HL-60/S4 treated with phorbol 12-myristate 13-acetate at 8.2 ng/mL for 4 days and 3 days (cell line): ENCODE measurements around the gene ADAMTS2.

ENCODE experiments used
- in situ Hi-C: fragments of 300-500 bp; cut with MboI; formaldehyde crosslinking; loops from 2 replicates; pipeline ENCODE4 v1.15.0; 2022; ENCODE audit warnings: low sequenced_read_pairs

The ADAMTS2 gene

DNA sequence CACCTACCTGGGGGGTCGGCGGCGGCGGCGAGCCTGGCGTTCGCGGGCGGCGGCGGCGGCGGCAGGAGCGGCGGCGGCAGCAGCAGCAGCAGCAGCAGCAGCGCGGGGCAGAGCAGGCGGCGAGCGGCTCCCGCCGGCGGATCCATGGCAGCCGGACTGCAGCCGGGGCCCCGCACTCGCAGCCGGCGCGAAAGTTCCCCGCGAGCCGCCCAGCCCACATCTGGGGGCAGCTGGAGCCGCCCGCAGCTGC, 153 bp downstream of the ADAMTS2 start:
- in situ Hi-C loops = no loop called here

DNA sequence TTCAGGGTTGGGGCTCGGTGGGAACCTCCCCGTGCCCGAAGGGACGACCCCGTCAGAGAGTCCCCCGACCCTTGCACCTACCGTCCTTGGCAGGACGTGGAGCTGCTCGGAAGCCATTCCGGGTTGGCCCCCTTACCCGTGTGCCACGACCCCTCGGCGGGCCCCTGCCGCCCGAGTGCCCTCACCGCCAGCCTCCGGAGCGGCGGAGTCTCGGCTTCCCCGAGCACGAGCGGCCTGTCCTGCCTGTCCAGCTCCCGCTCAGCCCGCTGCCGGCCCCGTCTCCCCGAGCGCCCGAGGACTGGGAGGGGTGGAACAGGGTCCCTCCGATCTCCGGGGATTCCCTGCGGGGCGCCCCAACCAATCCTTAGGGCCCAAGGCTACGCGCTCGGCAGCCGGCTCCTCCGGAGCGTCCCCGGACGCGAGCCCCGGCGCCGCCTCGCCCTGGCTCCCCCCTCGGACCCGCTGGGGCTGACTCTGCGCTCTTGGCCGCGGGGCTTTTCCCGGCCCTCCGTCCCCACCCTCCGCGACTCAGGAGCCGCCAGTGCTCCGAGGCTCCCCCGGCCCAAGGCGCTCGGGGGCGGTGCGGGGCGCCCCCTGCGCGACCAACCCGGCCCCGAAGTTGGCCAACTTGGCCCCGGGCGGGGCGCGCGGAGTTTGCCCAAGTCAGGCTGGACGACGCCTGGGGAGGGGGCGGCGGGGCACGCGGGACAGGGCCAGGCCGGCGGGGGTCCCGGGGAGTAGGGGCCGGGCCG, 654 bp downstream of the ADAMTS2 start:
- in situ Hi-C loops = no loop called here

DNA sequence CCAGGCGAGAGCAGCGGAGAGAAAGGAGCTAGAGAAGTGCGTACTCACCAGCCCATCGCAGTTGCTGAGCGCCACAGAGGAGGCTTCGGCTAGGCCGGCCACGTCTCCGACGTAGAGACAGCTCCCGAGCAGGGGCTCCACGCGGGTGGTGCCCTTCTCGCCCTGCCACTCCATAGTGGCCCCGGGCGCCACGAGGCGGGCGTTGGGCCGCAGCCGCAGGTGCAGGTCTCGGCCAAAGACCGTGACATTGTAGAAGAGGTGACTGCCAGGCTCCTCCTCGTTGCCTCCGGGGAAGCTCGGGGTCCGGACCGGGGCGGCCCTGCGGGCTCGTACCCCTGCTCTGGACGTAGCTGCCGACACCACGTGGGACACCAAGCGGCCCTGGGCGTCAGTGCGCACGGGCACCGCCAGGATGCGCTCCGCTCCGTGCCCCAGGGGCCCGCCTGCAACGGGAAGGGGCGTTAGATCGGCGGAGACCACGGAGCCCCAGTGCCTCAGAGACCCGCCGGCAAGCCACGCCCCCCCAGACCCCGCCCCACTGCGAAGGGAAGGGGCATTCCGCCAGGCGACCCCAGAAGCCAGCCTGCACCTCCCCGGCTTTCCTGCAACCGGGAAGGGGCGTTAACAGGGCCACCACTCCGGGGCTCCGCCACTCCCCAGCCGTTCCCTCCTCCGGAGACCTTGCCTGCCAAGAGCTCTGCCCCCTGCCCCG, 1.4 kb downstream of the ADAMTS2 start:
- in situ Hi-C loops = no loop called here

DNA sequence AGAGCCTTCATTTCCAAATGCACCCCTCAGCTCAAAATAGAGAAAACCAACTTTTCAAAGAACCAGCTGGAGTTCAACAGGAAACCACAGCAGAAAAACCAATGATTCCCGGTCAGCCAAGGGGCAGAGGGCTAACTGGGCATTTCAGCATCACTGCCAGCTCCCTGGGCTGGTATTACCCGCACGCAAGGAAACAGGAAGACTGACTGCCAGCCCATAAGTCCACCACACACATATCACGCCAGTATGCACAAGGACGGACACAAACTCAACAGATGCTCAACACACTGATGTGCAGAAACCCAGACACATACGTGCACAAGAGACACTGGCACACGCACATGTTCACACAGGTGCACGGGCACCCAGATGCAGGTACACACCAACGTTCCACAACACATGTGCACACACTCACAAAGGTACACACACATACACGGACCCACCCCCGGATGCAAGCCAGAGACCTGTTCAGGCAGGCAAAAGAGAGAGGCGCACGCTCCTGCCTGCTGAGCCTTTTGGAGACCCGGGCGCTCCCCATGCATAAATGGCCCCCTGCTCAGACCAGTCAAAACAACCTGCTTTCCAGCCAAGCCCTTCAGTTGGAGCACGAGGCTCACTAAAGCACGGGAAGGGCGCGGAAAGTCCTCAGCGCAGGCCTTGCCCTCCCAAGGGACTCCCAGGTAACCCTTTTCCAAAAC, 2.1 kb downstream of the ADAMTS2 start:
- in situ Hi-C loops = no loop called here

DNA sequence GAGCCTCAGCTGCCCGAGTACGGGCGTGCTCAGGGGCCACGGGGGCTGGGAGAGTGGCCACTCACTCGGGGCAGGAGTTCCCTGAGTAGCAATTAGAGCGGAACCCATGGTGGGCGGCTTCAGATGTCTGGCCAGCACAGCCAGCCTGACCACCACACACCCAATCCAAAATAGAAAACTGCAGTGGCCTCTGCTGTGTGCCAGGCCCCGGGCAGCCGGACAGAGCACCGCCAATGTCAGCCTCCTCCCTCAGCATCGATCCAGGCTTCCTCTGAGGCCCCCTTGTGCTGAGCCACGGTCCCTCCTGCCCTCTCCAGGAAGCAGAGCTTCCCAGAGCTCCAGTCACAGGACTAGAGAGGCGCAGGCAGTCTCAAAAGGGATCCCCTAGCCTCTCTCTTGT, 2.7 kb downstream of the ADAMTS2 start:
- in situ Hi-C loops = no loop called here

DNA sequence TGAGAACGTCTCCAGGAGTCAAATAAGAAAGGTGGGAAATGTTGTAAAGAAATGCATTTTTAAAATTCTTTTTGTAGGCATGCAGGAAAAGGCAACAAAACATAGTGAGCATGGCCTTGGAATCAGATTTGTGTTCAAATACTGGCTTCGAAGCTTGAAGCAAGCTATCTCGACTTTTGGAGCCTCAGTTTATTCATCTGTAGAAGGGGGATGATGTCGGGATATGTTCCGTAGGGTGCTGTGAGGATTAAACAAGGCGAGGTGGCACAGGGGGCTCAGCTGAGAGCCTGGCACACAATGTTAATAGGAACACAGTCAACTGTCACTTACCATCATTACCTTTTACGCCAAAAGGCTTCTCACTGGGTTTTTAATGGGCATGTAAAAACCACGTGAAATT, 4.8 kb downstream of the ADAMTS2 start:
- in situ Hi-C loops = no loop called here

DNA sequence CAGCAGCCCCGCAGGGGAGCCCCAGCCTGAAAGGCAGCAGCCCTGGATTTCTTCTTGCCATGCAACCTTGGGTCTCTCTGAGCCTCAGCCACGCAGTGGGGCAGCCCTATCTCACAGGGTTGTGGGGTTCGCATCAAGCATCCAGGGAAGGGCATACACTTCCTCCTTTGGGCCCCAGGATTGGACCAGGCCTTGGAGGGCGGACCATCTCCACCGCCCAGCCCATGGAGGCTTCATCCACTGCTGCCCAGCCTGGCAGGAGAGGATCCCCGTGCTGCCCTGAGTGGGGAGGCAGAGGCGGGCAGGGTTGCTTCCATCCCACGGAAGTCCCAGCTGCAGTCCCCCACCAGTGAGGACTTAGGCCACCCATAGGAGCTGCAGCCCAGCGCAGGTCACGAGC, 5.3 kb downstream of the ADAMTS2 start:
- in situ Hi-C loops = no loop called here

DNA sequence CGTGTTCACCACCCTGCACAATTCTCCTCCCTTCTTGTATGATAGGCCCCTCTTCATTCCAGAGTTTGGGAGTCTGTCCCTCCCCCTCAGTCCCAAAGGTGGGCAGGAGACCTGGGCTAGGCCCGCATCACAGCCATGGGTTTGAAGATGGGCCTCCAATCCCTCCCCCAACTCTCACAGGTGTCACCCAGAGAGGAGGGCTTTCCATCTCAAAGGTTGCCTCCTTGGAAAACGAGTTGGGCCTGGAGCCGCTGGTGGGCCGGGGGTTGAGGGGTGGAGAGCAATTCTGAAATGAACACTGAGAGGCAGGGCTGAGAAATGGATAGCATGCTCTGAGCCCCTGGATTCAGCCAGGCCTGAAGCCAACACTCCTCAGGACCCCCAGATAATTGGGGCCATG, 6.2 kb downstream of the ADAMTS2 start:
- in situ Hi-C loops = no loop called here

DNA sequence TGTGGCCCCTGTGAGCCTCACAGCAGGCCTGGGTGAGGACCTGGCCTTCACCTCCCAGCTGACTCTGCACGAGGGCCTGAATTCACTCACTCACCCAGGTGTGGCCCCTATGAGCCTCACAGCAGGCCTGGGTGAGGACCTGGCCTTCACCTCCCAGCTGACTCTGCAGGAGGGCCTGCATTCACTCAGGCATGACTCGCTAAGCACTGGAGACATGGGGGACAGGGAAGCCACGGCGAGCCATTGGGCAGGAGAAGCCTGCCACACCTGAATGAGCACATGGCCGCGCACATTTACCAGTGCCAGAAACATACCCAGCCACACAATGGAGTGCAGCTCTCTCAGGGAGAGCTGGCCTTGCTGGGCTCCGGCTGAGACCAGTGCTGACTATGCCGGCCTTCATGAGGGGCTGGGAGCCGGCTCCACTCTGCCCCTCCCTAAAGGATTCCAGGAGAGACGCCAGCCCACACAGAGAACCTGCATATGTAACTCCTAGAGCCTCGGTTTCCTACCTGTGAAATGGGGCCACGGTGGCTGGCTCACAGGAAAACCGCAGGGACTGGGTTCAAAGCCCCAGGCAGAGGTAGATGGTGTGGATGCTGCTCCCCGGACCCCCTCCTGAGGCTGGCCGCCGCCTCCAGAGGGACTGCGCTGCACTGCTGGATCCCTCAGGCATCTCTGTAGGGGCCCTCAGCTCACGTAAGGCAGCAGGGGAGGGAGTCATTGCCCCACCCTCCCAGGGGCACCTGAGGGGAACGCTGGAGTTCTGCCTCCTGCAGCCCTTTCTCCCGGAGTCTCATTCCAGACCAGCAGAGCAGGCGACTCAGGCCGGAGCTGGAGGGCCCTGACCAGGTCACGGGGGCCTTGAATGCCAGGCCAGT, 7.2 kb downstream of the ADAMTS2 start:
- in situ Hi-C loops = no loop called here

DNA sequence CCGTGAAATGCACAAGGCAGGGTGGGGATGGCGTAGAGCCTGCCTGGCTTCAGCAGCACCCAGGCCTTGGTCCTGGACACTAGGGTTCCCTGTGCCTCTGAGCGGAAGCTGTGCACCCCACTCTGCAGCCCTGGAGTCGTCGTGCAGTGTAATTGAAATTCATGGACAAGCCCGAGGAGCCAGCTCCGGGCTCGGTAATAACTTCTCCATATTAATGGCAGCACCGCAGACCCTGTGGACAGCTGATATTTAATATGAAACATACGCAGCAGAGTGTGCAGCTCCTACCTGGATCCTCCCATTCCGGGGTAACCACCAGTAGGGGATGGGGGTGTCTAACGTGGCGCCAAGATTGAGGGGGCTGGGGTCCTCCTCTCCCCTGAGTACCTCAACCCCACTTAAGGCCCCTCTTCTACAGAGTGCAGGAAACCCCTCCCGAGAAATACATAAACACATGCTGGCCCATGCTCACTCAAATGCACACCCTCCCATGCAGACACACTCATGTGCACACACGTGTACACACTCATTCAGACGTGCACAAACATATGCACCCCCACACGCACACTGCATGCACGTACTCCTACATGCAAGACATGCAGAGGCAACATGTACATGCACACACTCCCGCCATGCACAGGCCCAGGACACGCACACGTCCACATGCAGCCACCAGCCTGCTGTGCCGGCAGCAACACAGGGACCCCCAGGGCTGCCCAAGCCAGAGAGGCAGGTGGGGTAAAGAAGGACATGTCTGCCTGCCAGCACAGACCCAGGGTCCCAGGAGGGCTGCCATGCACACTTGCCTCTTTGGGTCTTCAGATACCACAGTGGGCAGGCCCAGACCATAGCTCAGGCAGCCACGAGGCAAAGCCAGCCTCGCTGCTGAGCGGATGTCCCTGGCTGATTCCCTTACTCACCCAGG, 8.1 kb downstream of the ADAMTS2 start:
- in situ Hi-C loops = no loop called here

DNA sequence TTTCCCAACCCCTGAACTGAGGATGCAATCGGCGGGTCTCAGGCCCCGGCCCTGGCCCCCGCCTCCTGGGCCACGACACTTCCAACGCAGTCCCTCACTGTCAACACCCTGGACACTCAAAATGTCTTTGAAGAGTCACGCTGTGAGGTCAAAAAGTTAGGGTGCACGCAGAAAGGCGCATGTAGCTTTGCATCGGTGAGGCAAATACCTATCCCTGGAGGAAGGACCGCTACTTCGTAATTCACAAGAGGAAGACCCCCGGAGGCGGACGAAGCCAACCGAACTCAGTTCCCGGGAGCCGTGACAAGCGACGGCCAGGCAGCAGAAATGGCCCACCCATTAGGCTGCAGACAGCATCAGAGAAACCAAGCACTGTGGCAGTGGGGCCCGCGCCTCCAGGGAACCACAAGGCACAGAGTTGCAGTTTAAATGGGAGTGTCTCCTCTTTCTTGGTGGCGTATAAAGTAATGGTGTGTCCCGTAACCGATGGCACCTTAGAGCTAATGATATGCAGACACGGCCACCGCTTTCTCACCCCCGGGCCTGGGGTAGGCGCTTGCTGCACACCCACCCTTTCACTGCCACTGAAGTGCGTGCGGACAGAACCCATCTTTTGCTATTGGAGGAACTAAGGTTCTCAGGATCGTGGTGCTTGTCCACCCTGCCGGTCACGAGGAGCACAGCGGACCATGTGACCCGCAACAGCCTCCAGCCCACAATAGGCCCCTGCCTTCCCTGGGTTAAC, 9.0 kb downstream of the ADAMTS2 start:
- in situ Hi-C loops = no loop called here

DNA sequence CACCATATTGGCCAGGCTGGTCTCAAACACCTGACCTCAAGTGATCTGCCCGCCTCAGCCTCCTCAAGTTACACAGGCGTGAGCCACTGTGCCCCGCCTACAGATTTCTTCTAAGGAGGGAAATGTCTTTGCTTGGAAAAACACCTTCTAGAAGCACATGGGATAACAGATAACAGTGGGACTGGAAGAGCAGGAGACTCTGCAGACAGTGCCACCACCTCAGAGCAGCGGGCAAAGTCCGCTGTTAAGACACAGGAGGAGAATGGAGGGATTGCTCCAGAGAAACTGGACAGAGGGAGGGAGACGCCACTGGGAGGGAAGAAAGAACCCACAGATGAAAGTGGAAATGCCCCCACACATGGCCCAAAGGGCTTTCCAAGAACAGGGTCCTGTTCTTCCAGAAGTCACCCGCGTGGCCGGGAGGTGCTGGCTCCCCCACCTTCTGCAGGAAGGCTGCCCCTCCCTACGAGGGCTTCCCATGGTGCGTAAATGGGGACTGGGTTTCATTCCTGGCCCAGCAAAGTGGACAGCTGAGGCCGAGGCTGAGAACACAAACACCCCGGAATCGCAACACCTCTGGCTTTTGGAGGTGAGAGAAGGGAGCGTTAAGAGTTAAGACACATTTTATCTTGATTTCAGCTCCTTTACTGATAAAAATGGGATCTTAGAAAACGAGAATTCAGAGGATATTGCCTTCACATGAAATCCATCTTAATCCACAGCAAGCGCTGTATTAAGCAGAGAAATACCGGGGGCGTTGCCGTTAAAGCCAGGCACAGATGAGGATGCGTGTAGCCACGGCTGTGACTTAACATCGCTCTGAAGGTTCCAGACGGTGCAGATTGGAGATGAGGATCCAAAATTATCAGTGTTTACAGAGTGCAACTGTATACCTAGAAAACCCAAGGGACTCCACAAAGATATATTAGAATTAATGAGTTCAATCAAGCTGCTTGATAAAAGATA, 11.2 kb downstream of the ADAMTS2 start:
- in situ Hi-C loops = no loop called here

DNA sequence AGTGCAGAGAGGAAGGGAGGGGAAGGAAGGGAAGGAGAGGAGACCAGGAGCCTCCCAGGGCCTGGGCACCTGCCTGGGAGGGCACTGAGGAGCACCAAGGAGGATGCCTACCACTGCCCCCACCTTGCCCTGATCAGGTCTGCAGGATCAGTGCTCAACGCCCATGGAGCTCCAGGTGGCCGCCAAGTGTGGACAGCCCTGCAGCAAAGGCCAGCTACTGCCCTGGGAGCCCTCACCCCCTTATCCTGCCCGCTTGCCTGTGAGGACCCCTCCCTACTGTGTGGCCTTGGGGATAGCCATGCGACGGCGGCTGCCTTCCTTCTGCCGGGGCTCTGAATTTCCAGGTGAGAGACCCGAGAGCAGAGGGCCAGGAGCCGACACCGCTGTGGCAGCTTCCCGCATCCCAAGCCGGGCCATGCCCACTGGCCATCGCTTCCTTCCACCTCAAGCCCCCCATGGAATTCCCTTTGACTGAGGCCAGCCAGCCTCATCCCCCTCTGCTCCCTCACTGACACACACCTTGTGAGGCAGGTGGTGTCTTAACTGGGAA, 12.4 kb downstream of the ADAMTS2 start:
- in situ Hi-C loops = no loop called here

DNA sequence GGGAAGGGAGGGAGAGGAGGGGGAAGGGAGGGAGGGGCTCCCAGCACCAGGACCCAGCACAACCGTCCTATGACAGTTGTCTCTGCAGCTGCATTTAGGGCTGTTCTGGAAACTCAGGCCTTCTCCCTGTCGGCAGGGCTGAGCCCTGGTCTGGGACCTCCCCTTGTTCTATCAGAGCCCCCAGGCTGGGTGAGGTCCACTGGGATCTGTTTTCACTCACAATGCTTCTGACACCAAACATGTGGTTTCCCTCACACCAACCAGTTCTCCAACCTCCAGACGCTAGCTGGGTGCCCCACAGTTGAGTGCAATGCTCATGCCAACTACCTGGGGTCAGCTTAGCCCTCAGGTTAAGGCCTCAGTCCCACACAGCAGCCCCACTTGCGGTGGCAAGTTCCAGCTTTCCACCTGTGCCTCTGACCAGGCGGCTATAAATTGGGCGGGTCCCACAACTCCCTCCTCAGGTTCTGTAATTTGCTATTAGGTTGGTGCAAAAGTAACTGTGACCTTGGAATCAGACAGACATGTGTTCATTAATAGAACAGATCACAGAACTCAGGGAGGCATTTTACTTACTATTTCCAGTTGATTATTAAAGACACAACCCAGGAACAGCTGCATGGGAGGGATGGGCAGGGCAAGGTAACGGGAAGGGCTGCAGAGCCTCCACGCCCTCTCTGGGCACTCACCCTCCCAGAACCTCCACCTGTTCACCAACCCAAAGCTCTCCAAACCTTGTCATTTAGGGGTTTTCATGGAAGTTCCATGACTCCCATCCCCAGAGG, 13.5 kb downstream of the ADAMTS2 start:
- in situ Hi-C loops = no loop called here

DNA sequence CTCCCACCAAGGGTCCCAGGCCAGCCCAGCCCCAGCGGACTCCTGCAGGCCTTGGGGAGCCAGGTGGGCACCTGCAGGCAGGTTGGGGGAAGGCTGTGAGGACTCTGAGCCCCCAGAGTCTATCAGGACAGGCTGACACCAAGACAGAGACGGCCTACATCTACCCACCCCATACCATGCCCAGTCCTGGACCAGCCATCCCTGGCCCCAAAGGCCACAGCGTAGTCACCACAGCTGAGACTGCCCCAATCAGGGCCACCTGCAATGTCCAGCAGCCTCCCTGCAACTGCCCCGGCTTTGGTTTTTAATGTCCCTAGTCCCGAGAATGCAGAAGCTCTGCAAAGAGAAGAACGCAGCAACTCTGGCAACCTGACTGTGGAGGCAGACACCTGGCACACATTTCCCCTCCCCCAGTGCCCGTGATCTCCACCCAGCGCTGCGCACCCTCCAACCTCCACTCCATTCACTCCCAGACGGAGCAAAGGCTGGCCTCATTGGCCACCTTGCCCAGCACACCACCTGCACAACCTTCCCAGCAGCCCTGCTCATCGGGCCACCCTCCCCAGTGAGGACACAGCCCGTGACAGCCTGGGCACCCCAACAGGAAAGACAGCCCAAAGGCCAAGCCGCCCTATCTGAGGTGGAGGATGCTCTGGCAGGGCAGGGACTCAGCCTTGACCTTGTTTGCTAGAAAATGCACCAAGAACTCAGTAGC, 14.9 kb downstream of the ADAMTS2 start:
- in situ Hi-C loops = no loop called here

DNA sequence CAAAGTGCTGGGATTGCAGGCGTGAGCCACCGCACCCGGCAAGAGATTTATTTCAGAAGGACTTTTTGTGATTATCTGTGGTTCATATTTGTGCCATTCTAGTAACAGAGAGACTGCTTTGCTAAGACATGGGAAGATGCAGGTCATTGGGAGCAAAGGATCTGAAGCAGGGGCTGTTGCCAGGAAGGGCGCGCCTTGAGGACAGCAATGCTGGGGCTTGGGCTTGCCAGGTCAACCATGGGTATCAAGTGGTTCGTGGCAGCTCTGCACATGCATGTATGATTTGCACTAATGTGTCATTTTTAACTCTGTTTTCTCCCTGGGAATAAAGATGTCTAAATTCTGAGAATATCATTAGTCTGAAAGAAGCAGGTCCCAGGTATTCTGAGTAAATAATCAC, 17.0 kb downstream of the ADAMTS2 start:
- in situ Hi-C loops = no loop called here
